Embryonic facial prominence (tissue), 1 donor: ENCODE measurements around the gene RALGPS2.
"Not testable (repeated sequence)": the region's sequence is repeated elsewhere in the genome, so short reads cannot be mapped to it uniquely, and the experiment has no call there.

ENCODE experiments used
- DNase-seq: peaks from one replicate; pipeline ENCODE4 v3.0.0-alpha.2; 2016; ENCODE audit errors: extremely low spot score

The RALGPS2 gene

DNA sequence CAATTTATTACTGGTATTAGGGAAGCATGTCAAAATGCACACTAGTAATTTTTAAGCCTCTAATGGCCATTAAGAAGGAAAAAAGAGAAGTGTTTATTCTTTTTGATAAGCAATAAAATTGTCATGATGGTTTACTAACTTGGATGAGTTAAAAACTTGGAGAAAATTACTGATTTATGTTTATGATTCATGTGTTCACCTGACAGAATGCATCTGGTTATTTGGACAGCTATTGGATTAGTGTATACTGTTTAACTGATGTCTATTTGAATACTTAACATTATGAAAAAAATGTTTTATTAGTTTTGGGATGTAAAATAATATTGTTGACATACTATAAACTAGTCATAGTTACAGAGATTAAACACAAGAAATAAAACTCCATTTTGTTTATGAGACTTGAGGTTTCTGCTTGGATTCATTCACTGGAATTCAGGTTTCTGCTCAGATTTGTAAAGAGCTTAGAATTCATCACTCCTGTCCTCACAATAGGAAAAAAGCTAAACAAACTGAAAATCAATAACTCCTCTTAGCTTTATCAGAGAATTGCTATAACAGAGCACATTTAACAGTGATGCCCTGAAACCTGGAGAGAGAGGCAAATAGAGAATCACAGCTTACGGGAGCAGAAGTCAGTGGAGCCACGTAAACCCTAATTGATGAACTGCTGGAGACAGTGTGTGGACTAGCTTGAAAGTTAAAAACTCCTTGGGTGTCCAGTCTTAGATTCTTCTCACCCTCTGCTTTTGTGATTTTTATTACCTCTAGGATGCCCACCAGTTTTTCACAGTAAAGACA, 56.7 kb downstream of the RALGPS2 start:
- DNase-seq = no peak

DNA sequence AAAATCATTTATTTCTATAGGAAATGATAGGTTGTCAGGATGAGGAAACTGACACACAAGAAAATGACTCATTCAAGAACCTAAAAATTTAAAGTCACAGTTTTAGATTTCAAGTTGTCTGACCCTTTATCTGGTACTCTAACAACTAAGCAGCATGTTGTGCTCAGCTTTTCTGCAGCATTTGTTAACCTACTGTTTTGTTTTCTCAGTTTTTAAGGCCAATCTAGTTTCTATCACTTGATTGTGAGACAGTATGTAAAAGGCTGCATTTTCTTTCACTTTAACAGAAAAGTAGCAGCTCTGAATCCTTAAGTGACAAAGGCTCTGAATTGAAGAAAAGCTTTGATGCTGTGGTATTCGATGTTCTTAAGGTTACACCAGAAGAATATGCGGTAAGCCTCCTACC, 59.1 kb downstream of the RALGPS2 start:
- DNase-seq = no peak

DNA sequence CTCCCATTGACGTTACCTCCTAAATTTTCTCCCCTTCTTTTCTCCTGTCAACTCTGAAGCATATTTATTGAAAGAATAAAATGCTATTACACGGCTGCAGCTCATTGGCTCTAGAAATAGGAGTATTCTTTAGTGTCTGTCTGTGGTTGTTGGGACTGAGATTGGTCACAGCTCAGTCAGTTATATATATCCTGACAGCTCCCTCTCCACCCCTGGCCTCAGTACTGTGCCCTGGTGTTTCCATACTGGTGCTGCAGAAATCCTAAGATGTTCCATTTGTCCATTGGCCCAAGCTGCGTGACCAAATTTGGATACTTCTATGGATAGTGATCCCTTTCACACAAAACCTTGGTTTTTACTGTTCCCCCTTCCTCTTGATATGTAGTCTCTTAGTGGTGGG, 67.3 kb downstream of the RALGPS2 start:
- no peak for DNase-seq

- no peak for DNase-seq
These were observed 71.0 kb downstream of the RALGPS2 start for GRCh38 chr1:178796013-178796412.

GRCh38 chr1:178797590-178797989, 72.5 kb downstream of the RALGPS2 start:
- no peak for DNase-seq

DNA sequence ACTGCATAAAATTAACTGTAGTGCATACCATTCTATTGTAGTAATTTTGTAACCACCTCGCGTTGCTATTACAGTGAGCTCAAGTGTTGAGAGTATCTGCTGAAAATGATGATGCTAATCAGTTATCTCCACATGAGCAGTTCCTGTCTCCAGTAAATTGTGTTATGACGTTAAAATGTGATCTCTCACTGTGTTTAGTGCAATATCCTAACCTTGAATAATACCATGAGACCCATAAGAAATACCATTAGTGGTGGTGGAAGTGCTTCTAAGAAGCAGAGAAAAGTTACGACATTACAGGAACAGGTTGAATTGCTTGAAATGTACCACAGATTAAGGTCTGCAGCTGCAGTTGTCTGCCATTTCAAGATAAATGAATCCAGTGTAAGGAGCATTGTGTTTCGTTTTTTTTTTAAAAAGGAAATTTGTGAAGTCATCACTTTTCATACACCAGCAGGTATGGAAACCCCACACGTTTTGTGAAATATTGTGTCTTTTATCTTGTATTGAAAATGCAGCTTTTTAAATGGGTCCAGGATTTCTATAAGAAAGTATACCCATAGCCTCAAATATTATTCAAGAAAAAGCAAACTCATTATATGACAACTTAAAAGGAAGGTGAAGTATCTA, 73.3 kb downstream of the RALGPS2 start:
- DNase-seq = no peak

- DNase-seq = no peak
These were observed 77.8 kb downstream of the RALGPS2 start for GRCh38 chr1:178802873-178803272.

GRCh38 chr1:178806665-178807300, 81.7 kb downstream of the RALGPS2 start:
- DNase-seq = no peak

DNA sequence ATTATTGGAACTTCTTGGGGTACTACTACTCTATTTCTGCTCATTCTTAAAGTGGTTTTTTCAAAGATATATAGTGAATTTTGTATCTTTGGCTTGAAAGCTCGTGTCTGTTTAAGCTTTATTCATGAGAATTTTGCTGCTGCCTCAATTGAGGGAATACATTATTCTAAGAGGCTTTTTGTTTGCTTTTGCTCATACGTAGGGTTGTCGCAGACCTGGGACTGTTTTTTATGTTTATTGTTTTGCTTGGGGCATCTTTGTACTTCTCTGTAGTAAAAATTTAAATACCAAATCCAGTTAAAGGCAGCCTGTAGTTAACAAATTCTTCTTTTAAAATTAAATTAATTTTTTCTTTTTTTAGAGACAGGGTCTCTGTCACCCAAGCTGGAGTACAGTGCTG, 83.5 kb downstream of the RALGPS2 start:
- no peak for DNase-seq

DNA sequence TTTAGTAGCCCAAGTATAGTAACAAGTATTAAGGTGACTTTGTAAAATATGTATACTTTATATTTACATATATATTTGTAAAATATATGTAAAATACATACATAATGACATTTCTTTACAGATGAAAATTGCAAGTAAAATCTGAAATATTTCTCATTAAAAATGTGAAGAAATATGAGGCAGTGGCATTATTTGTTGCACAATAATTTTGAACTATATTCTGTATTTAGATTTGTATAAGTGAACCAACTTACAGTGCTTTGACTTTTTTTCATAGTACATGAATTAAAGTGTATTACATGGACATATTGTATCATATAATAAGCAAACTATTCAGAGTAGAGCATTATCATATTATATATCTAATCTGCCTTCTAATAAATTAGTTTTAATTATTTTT, 85.5 kb downstream of the RALGPS2 start:
- DNase-seq = no peak

GRCh38 chr1:178818416-178818815, 93.4 kb downstream of the RALGPS2 start:
- no peak for DNase-seq

DNA sequence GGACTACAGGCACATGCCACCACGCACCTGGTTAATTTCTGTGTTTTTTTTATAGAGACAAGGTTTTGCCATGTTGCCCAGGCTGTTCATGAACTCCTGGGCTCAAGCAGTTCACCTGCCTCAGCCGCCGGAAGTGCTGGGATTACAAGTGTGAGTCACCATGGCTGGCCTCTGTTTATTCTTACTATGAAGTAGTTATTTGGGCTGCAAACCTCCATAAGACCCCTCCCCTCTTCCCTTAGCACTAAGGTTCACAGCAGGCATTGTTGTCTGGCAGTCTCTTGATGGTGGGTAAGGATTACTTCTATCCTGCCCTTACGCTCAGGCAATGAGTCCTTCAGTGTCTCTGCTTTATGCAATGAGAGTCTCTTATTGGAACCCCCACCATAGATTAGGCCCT, 94.1 kb downstream of the RALGPS2 start:
- no peak for DNase-seq

- DNase-seq = no peak
These were observed 96.3 kb downstream of the RALGPS2 start for GRCh38 chr1:178821134-178821866.

- DNase-seq = no peak
These were observed 100.1 kb downstream of the RALGPS2 start for GRCh38 chr1:178825167-178825566.

GRCh38 chr1:178844436-178844835, 119.4 kb downstream of the RALGPS2 start:
- DNase-seq = no peak

DNA sequence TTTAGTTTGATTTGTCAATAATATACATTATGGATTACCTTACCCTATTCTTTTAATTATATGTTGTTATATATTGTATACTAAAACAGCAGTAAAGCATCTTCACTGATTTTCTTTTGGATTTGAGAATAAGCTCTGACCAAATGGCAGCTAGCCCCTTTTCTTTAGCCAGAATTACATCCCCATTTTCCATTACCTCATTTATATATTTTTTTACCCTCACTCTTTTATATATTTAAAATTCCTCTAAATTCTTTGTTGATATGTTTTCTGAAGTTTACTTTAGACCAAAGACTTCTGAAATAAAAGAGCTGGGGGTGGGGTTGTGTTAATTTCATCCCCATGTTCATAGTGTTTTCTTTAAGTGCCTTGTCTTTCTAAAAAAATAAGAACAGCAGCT, 121.3 kb downstream of the RALGPS2 start:
- no peak for DNase-seq

DNA sequence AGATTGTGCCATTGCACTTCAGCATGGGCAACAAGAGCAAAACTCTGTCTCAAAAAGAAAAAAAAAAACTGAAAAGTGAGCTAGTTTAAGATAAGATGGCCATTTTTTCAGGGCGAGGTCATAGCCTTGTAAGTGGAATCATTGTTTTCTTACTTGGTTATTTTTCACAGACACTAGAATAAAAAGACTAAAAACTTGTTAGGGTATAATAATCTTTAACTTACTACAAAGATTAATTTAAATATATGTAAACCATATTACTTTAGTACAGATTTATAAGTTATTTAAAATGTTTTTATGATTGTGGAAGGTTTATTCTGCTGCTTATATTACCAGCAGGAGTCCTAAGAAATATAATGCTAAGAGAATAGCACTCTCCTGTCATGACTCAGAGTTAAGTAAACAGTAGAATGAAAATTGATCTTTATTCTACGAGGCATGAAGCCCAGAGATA, 122.4 kb downstream of the RALGPS2 start:
- no peak for DNase-seq

GRCh38 chr1:178847919-178848318, 122.9 kb downstream of the RALGPS2 start:
- not testable (repeated sequence) for DNase-seq

DNA sequence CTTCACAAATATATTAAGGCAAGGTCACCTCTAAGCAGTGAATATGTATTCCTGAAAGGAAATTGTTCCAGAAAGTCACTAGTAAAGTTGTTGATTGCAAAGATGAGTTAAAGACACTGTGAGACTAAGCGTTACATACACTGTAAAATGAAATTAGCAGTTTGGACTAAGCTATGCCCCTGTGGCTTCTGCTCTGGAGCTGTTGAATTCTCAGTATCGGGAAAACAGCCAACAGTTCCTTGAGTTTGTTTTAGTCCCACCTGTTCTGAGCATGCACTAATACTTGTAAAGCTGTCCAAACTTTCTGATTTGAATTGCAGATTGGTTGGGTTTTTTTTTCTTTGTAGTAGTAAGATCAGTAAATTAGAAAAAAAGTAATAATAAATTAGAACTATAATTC, 124.9 kb downstream of the RALGPS2 start:
- no peak for DNase-seq

GRCh38 chr1:178857126-178857525, 132.1 kb downstream of the RALGPS2 start:
- no peak for DNase-seq

- DNase-seq = no peak
These were observed 137.4 kb downstream of the RALGPS2 start for GRCh38 chr1:178862416-178862815.

- no peak for DNase-seq
These were observed 137.8 kb downstream of the RALGPS2 start for GRCh38 chr1:178862864-178863263.
